K562 (cell line): ENCODE data around the gene RSF1. TPM values are rescaled to one million over a fixed set of nuclear protein-coding genes. Genes with fewer than 3 reads are reported as not detected.

Experiments used
- CAMTA2 ChIP-seq: fragments of 250-450 bp; sonication (Bioruptor Pico); conservative IDR thresholded peaks from 2 replicates; pipeline ENCODE4 v1.5.1; 2022
- CBFA2T2 ChIP-seq: fragments of 450-650 bp; conservative IDR thresholded peaks from 2 replicates; pipeline ENCODE4 v1.6.1; 2017; ENCODE audit warnings: mild to moderate bottlenecking
- CHD7 ChIP-seq: fragments of 200-600 bp; sonication (generic); IDR thresholded peaks from one replicate; pipeline ENCODE4 v1.6.1; 2012; ENCODE audit warnings: mild to moderate bottlenecking, low read depth, low read length, inconsistent platforms
- FOXO4 ChIP-seq: fragments of 450-650 bp; formaldehyde crosslinking; IDR thresholded peaks from 2 replicates; pipeline ENCODE4 v1.4.0; 2020; ENCODE audit warnings: mild to moderate bottlenecking, moderate library complexity
- GABPB1 ChIP-seq: sonication (generic); formaldehyde crosslinking; IDR thresholded peaks from 2 replicates; pipeline ENCODE4 v1.8.0; 2022; ENCODE audit warnings: mild to moderate bottlenecking, missing genetic modification reagents
- HNRNPK ChIP-seq: fragments of 200-400 bp; formaldehyde crosslinking; IDR thresholded peaks from one replicate; pipeline ENCODE4 v1.6.1; 2018; ENCODE audit warnings: mild to moderate bottlenecking, low read depth, low read length; ENCODE audit not compliant: poor library complexity, severe bottlenecking
- NFYB ChIP-seq: IDR thresholded peaks from 2 replicates; pipeline ENCODE4 v1.6.1; 2011; ENCODE audit warnings: mild to moderate bottlenecking, moderate library complexity; ENCODE audit not compliant: insufficient read length; ENCODE audit errors: extremely low read depth
- RBBP5 ChIP-seq: fragments of 200-600 bp; sonication (generic); IDR thresholded peaks from 2 replicates; pipeline ENCODE4 v1.6.1; 2012; ENCODE audit warnings: borderline replicate concordance, mild to moderate bottlenecking, low read length, control low read depth, inconsistent platforms; ENCODE audit not compliant: insufficient read depth, poor library complexity, severe bottlenecking
- TFAP4 ChIP-seq: sonication (generic); formaldehyde crosslinking; IDR thresholded peaks from 2 replicates; pipeline ENCODE4 v1.8.0; 2022; ENCODE audit warnings: missing genetic modification reagents, mild to moderate bottlenecking, moderate library complexity, borderline replicate concordance
- TOE1 ChIP-seq, 2 experiments: fragments of 450-650 bp in 1 of 2; sonication (generic) in 1 of 2; formaldehyde crosslinking in 1 of 2; IDR thresholded peaks; 2 replicates each; pipeline versions ENCODE4 v1.7.1 to v1.8.0; 2016 to 2022; ENCODE audit warnings: borderline replicate concordance in 2 of 2, mild to moderate bottlenecking in 2 of 2, antibody characterized with exemption in 1 of 2, inconsistent platforms in 1 of 2, low read depth in 1 of 2, missing genetic modification reagents in 1 of 2, moderate library complexity in 1 of 2
- ZEB2 ChIP-seq: fragments of 450-650 bp; IDR thresholded peaks from 2 replicates; pipeline ENCODE4 v1.6.1; 2016
- ZNF197 ChIP-seq: fragments of 200-800 bp; sonication (Bioruptor generic); IDR thresholded peaks from 2 replicates; pipeline ENCODE4 v1.6.1; 2016; ENCODE audit warnings: low read depth, missing genetic modification characterization, missing compliant biosample characterization
- ZNF431 ChIP-seq: sonication (generic); formaldehyde crosslinking; IDR thresholded peaks from 2 replicates; pipeline ENCODE4 v1.8.0; 2022; ENCODE audit warnings: mild to moderate bottlenecking, missing genetic modification reagents
- polyA plus RNA-seq, 8 experiments: library from polyadenylated mRNA; depleted of rRNA in 4 of 8; stranded (reverse) in 5 of 8; unstranded in 3 of 8; fragments of >200 nt; fragmentation: Nextera tagmentation in 2 of 8; fragmentation: Illumina TruSeq in 1 of 8; extraction: Ambion mirVana in 2 of 8; extraction: Trizol in 1 of 8; gene quantifications; 2 replicates each; pipeline versions ENCODE4 v1.2.1 to v1.2.3, GENCODE V29; 2011 to 2014; ENCODE audit warnings: inconsistent platforms in 1 of 8, missing spikeins in 1 of 8
- total RNA-seq, 7 experiments: library from RNA; depleted of rRNA in 6 of 7; stranded (reverse); fragments of >200 nt in 6 of 7; fragmentation: Illumina TruSeq in 2 of 7; extraction: Trizol in 2 of 7; gene quantifications; 2 replicates each; pipeline versions ENCODE4 v1.2.1 to v1.2.3, GENCODE V29; 2011 to 2021; ENCODE audit warnings: low replicate concordance in 1 of 7

The RSF1 gene
- total and polyA plus RNA-seq, 9 of the 15 experiments (the other 6 are each of a cell fraction or from before 2014, with no cell fraction given), result 9.7 to 63.6 (median 42.8) TPM

- peak; percentile 92 for TF ChIP-seq TOE1 (IDR thresholded peaks at IDR 0.05; ENCODE audit: borderline replicate concordance)
- no peak for TF ChIP-seq TOE1 (CRISPR knock-in tag; IDR thresholded peaks at IDR 0.05; ENCODE audit: borderline replicate concordance, low read depth)
- TF ChIP-seq GABPB1 (CRISPR knock-in tag), result no peak
- TF ChIP-seq ZEB2, result peak; percentile 59; the same call in 1 of the 2 replicates
- TF ChIP-seq TFAP4, result peak; percentile 19; the same call in 1 of the 2 replicates
- no peak for TF ChIP-seq CHD7
- TF ChIP-seq CAMTA2, result no peak
- peak; percentile 60 for TF ChIP-seq CBFA2T2
- TF ChIP-seq NFYB, result peak; percentile 79
- no peak for TF ChIP-seq RBBP5
- TF ChIP-seq FOXO4 (CRISPR knock-in tag), result no peak
- no peak for TF ChIP-seq HNRNPK
- no peak for TF ChIP-seq ZNF431 (CRISPR knock-in tag)
- no peak for TF ChIP-seq ZNF197 (CRISPR knock-in tag)
Observed at GRCh38 chr11:77705195-77705875, 115.2 kb downstream of the RSF1 start (continued).
